H9 (cell line): ENCODE results near the gene SLC44A3. TPM values are rescaled to one million over a fixed set of nuclear protein-coding genes. Genes with fewer than 3 reads are reported as not detected.

ENCODE experiments used
- DNase-seq: peaks from one replicate; pipeline ENCODE4 v3.0.0-alpha.2; 2017
- H2AFZ ChIP-seq: one replicate; pipeline ENCODE4 v1.6.1; 2013; ENCODE audit warnings: mild to moderate bottlenecking, low read length, control low read depth, moderate library complexity
- H2AK5ac ChIP-seq: 2 replicates; pipeline ENCODE4 v1.6.1; 2013; ENCODE audit warnings: low read length, control low read depth, mixed read lengths; ENCODE audit not compliant: insufficient read length
- H2BK120ac ChIP-seq: one replicate; pipeline ENCODE4 v1.6.1; 2013; ENCODE audit warnings: low read depth, mild to moderate bottlenecking, low read length, control low read depth, inconsistent platforms; ENCODE audit not compliant: poor library complexity, severe bottlenecking
- H2BK12ac ChIP-seq: 2 replicates; pipeline ENCODE4 v1.6.1; 2013; ENCODE audit warnings: low read length, control low read depth, mixed read lengths, low read depth; ENCODE audit not compliant: insufficient read length
- H2BK15ac ChIP-seq: 2 replicates; pipeline ENCODE4 v1.6.1; 2013; ENCODE audit warnings: low read depth, low read length, control low read depth
- H2BK20ac ChIP-seq: one replicate; pipeline ENCODE4 v1.6.1; 2013; ENCODE audit warnings: low read depth, mild to moderate bottlenecking, low read length, control low read depth, inconsistent platforms; ENCODE audit not compliant: poor library complexity, severe bottlenecking
- H2BK5ac ChIP-seq: 2 replicates; pipeline ENCODE4 v1.6.1; 2013; ENCODE audit warnings: low read length, control low read depth, mixed read lengths; ENCODE audit not compliant: insufficient read length
- H3K14ac ChIP-seq: 2 replicates; pipeline ENCODE4 v1.6.1; 2013; ENCODE audit warnings: low read length, control low read depth; ENCODE audit not compliant: insufficient read depth
- H3K18ac ChIP-seq: 2 replicates; pipeline ENCODE4 v1.6.1; 2013; ENCODE audit warnings: low read depth, mild to moderate bottlenecking, mixed read lengths, low read length, control low read depth; ENCODE audit not compliant: insufficient read length
- H3K23ac ChIP-seq: 2 replicates; pipeline ENCODE4 v1.6.1; 2013; ENCODE audit warnings: low read length, control low read depth, mixed read lengths, low read depth; ENCODE audit not compliant: insufficient read length
- H3K23me2 ChIP-seq: 2 replicates; pipeline ENCODE4 v1.6.1; 2013; ENCODE audit warnings: low read depth, mild to moderate bottlenecking, mixed read lengths, low read length, control low read depth; ENCODE audit not compliant: insufficient read length, poor library complexity, severe bottlenecking
- H3K27ac ChIP-seq: 2 replicates; pipeline ENCODE4 v1.5.1; 2013; ENCODE audit warnings: low read length, control low read depth, mixed read lengths, low read depth; ENCODE audit not compliant: insufficient read length
- H3K27me3 ChIP-seq: 2 replicates; pipeline ENCODE4 v1.6.1; 2013; ENCODE audit warnings: low read length, control low read depth, inconsistent platforms; ENCODE audit not compliant: insufficient read depth
- H3K4ac ChIP-seq: 2 replicates; pipeline ENCODE4 v1.6.1; 2013; ENCODE audit warnings: low read depth, mild to moderate bottlenecking, control low read depth, inconsistent platforms, low read length, moderate library complexity
- H3K4me1 ChIP-seq: 2 replicates; pipeline ENCODE4 v1.6.1; 2013; ENCODE audit warnings: low read length, control low read depth, inconsistent platforms; ENCODE audit not compliant: insufficient read depth
- H3K4me2 ChIP-seq: 2 replicates; pipeline ENCODE4 v1.6.1; 2013; ENCODE audit warnings: low read length, control low read depth, mixed read lengths; ENCODE audit not compliant: insufficient read length, insufficient read depth
- H3K56ac ChIP-seq: 2 replicates; pipeline ENCODE4 v1.6.1; 2013; ENCODE audit warnings: low read depth, mild to moderate bottlenecking, mixed read lengths, low read length, control low read depth; ENCODE audit not compliant: insufficient read length
- H3K79me1 ChIP-seq: 2 replicates; pipeline ENCODE4 v1.6.1; 2013; ENCODE audit warnings: low read depth, mild to moderate bottlenecking, moderate library complexity, low read length, control low read depth, inconsistent platforms; ENCODE audit not compliant: insufficient read depth, poor library complexity, severe bottlenecking
- H3K79me2 ChIP-seq: 2 replicates; pipeline ENCODE4 v1.6.1; 2013; ENCODE audit warnings: low read length, control low read depth, inconsistent platforms; ENCODE audit not compliant: insufficient read depth
- H3K9ac ChIP-seq: 2 replicates; pipeline ENCODE4 v1.6.1; 2013; ENCODE audit warnings: low read length, control low read depth, mixed read lengths; ENCODE audit not compliant: insufficient read length; ENCODE audit errors: extremely low read depth
- H3K9me3 ChIP-seq: one replicate; pipeline ENCODE4 v1.6.1; 2013; ENCODE audit warnings: low read depth, low read length, inconsistent platforms; ENCODE audit not compliant: control insufficient read depth
- H3T11ph ChIP-seq: one replicate; pipeline ENCODE4 v1.6.1; 2013; ENCODE audit warnings: mild to moderate bottlenecking, low read length, control low read depth, inconsistent platforms
- H4K20me1 ChIP-seq: one replicate; pipeline ENCODE4 v1.6.1; 2013; ENCODE audit not compliant: control insufficient read depth, insufficient read length, insufficient read depth
- H4K5ac ChIP-seq: 2 replicates; pipeline ENCODE4 v1.6.1; 2013; ENCODE audit warnings: low read depth, mild to moderate bottlenecking, mixed read lengths, low read length, control low read depth; ENCODE audit not compliant: insufficient read length
- H4K8ac ChIP-seq: replicated peaks from 2 replicates; pipeline ENCODE4 v1.6.1; 2013; ENCODE audit warnings: low read length, control low read depth, mixed read lengths, low read depth; ENCODE audit not compliant: insufficient read length
- H4K91ac ChIP-seq: 2 replicates; pipeline ENCODE4 v1.6.1; 2013; ENCODE audit warnings: low read depth, mild to moderate bottlenecking, moderate library complexity, mixed read lengths, low read length, control low read depth; ENCODE audit not compliant: insufficient read length
- H3K27ac Mint-ChIP-seq, 3 experiments: 2 replicates in 2 of 3; 3 replicates in 1 of 3; pipeline ENCODE4 v1.8.0; 2020 to 2021; ENCODE audit warnings: mixed read lengths in 3 of 3, mild to moderate bottlenecking in 1 of 3, moderate library complexity in 1 of 3
- H3K27me3 Mint-ChIP-seq: 2 replicates; pipeline ENCODE4 v1.8.0; 2021; ENCODE audit warnings: low read depth, mild to moderate bottlenecking, moderate library complexity, mixed read lengths
- H3K36me3 Mint-ChIP-seq, 3 experiments: 2 replicates in 2 of 3; 3 replicates in 1 of 3; pipeline ENCODE4 v1.8.0; 2020 to 2021; ENCODE audit warnings: low read depth in 3 of 3, mixed read lengths in 3 of 3; ENCODE audit not compliant: insufficient read depth in 1 of 3
- H3K4me1 Mint-ChIP-seq, 2 experiments: 2 replicates each; pipeline ENCODE4 v1.8.0; 2020; ENCODE audit warnings: mixed read lengths in 2 of 2
- H3K4me3 Mint-ChIP-seq, 2 experiments: 2 replicates in 1 of 2; 3 replicates in 1 of 2; pipeline ENCODE4 v1.8.0; 2020 to 2021; ENCODE audit warnings: mild to moderate bottlenecking in 2 of 2, mixed read lengths in 2 of 2, moderate library complexity in 1 of 2
- H3K9me3 Mint-ChIP-seq, 2 experiments: 2 replicates in 1 of 2; 3 replicates in 1 of 2; pipeline ENCODE4 v1.8.0; 2020; ENCODE audit warnings: mild to moderate bottlenecking in 2 of 2, mixed read lengths in 2 of 2, moderate library complexity in 1 of 2
- CTCF ChIP-seq: fragments of 200-600 bp; sonication (generic); conservative IDR thresholded peaks from 3 replicates; pipeline ENCODE4 v1.8.0; 2021; ENCODE audit warnings: antibody characterized with exemption, mild to moderate bottlenecking
- WGBS: extraction: QIAGEN DNeasy Blood & Tissue Kit; methylation state at CpG from one replicate; pipeline ENCODE4 v1.1.7; 2013; ENCODE audit warnings: missing lambda C conversion rate, low lambda C conversion rate, mixed read lengths; ENCODE audit not compliant: insufficient read length; ENCODE audit errors: extremely low coverage; 5-methylcytosine and 5-hydroxymethylcytosine counted together
- total RNA-seq: library from RNA; stranded (reverse); gene quantifications from 2 replicates; pipeline ENCODE4 v1.2.1, GENCODE V29; 2021

Gene SLC44A3
- total RNA-seq, 1 experiment from 2014 or later = 5.5 TPM

GRCh38 chr1:94776474-94776873 lies 43.7 kb upstream of the SLC44A3 start:
- H2BK120ac ChIP-seq = no peak overlapping the region
- no peaks in the 10 kb centered on the region for H4K20me1 ChIP-seq
- H3T11ph ChIP-seq = no peak overlapping the region
- H3K27ac ChIP-seq = no peak overlapping the region
- H3K23me2 ChIP-seq = no peaks in the 10 kb centered on the region
- H3K9ac ChIP-seq = no peak overlapping the region
- H3K9me3 ChIP-seq = no peaks in the 10 kb centered on the region
- H3K36me3 Mint-ChIP-seq = no peaks in the 10 kb centered on the region
- H3K4ac ChIP-seq = no peak overlapping the region
- H3K27ac Mint-ChIP-seq = no peak overlapping the region
- H3K9me3 Mint-ChIP-seq = no peaks in the 10 kb centered on the region; a peak in 1 of 5 replicates
- H3K27me3 Mint-ChIP-seq = no peaks in the 10 kb centered on the region
- H3K56ac ChIP-seq = no peak overlapping the region
- H2BK5ac ChIP-seq = no peak overlapping the region
- no peaks in the 10 kb centered on the region for H3K79me2 ChIP-seq
- H3K4me1 Mint-ChIP-seq = peaks cover 4 to 16% of the 10 kb centered on the region in 2 experiments
- no peak overlapping the region for H4K5ac ChIP-seq
- H4K91ac ChIP-seq = no peak overlapping the region
- no peaks in the 10 kb centered on the region for H3K79me1 ChIP-seq
- no peak overlapping the region for H2BK20ac ChIP-seq
- H2BK15ac ChIP-seq = no peak overlapping the region
- H3K4me3 Mint-ChIP-seq = no peak overlapping the region
- H2AFZ ChIP-seq = no peak overlapping the region
- DNase-seq = no peak
- no peaks in the 10 kb centered on the region for H3K27me3 ChIP-seq
- no peak overlapping the region for H3K23ac ChIP-seq
- no peak overlapping the region for H3K18ac ChIP-seq
- WGBS = no CpG with 5 or more reads among the region's 1 CpG
- H4K8ac ChIP-seq = no peak overlapping the region
- no peaks in the 10 kb centered on the region for H3K4me1 ChIP-seq
- no peak overlapping the region for H3K14ac ChIP-seq
- H2AK5ac ChIP-seq = no peak overlapping the region
- H2BK12ac ChIP-seq = no peak overlapping the region
- no peak overlapping the region for H3K4me2 ChIP-seq
- TF ChIP-seq CTCF = no peak
